Tibial artery (tissue), 4 donors: ENCODE data around the gene LOXL3.
"Not testable (repeated sequence)": the region's sequence is repeated elsewhere in the genome, so short reads cannot be mapped to it uniquely, and the experiment has no call there.

ENCODE experiments used
- DNase-seq, 2 donors: peaks; one replicate each; pipeline ENCODE4 v3.0.0-alpha.2; 2019
- H3K27ac ChIP-seq, 2 donors: fragments of 200-600 bp; sonication (generic) in 1 of 2; 1 replicate in 1 of 2; 2 replicates in 1 of 2; pipeline ENCODE4 v1.5.1; 2018 to 2019; ENCODE audit warnings: mild to moderate bottlenecking in 1 of 2
- H3K27me3 ChIP-seq, 2 donors: fragments of 200-600 bp; sonication (generic) in 1 of 2; one replicate each; pipeline versions ENCODE4 v1.5.1 to v1.6.0; 2016 to 2019
- H3K36me3 ChIP-seq, 3 donors: fragments of 200-600 bp; sonication (generic) in 2 of 3; one replicate each; pipeline ENCODE4 v1.5.1; 2016 to 2019; ENCODE audit warnings: mild to moderate bottlenecking in 2 of 3
- H3K4me1 ChIP-seq, 4 donors: fragments of 200-600 bp; sonication (generic) in 2 of 4; 1 replicate in 3 of 4; 2 replicates in 1 of 4; pipeline ENCODE4 v1.5.1; 2016 to 2019
- H3K4me3 ChIP-seq, 2 donors: fragments of 200-600 bp; sonication (generic) in 1 of 2; 1 replicate in 1 of 2; 2 replicates in 1 of 2; pipeline ENCODE4 v1.5.1; 2018 to 2019; ENCODE audit warnings: mild to moderate bottlenecking in 2 of 2
- H3K9me3 ChIP-seq, 3 donors: fragments of 200-600 bp; sonication (generic) in 1 of 3; one replicate each; pipeline ENCODE4 v1.5.1; 2016 to 2019
- intact Hi-C: fragments of 100-400 bp; cut with DNase I; formaldehyde crosslinking; loops from one replicate; pipeline ENCODE4 v1.15.0; 2023; ENCODE audit warnings: low total_unique reads
- TF ChIP-seq, protein P1 (sequence below), 2 experiments: fragments of 200-600 bp in 1 of 2; fragments of 450-650 bp in 1 of 2; IDR thresholded peaks; one replicate each; pipeline ENCODE4 v1.5.1; 2017 to 2019; ENCODE audit warnings: antibody characterized with exemption in 2 of 2, mild to moderate bottlenecking in 1 of 2, moderate library complexity in 1 of 2

LOXL3 gene

DNA sequence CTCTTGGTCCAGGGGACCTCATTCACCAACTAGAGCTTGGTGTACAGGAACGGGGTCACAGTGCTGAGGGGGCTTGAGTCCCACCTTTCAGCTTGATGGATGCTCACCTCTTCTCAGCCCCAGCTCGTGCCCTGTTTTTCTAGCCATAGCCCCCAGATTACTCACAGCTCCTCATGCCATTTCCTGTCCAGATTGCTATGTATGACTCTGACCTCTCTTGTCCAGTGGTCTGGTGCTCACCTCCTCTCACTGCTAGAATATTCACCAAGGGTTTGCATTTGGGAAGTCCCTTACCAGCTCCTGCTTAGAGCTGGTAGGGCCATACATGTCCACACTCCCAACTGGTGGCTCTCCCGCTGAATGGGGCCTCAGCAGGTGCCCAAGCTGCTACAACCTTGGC is 60.2 kb downstream of the LOXL3 start:
- no peaks in the 10 kb centered on the region for H3K9me3 ChIP-seq
- H3K27me3 ChIP-seq = peaks cover 0 to 19% of the 10 kb centered on the region in 2 donors
- peaks cover 0 to 13% (median 12%) of the 10 kb centered on the region in 4 donors for H3K4me1 ChIP-seq
- no peak overlapping the region for H3K4me3 ChIP-seq
- intact Hi-C loops = no loop called here
- peaks cover 32 to 57% (median 42%) of the 10 kb centered on the region in 3 donors for H3K36me3 ChIP-seq
- H3K27ac ChIP-seq = no peak overlapping the region
- DNase-seq = no peak
- TF ChIP-seq, protein P1, sequence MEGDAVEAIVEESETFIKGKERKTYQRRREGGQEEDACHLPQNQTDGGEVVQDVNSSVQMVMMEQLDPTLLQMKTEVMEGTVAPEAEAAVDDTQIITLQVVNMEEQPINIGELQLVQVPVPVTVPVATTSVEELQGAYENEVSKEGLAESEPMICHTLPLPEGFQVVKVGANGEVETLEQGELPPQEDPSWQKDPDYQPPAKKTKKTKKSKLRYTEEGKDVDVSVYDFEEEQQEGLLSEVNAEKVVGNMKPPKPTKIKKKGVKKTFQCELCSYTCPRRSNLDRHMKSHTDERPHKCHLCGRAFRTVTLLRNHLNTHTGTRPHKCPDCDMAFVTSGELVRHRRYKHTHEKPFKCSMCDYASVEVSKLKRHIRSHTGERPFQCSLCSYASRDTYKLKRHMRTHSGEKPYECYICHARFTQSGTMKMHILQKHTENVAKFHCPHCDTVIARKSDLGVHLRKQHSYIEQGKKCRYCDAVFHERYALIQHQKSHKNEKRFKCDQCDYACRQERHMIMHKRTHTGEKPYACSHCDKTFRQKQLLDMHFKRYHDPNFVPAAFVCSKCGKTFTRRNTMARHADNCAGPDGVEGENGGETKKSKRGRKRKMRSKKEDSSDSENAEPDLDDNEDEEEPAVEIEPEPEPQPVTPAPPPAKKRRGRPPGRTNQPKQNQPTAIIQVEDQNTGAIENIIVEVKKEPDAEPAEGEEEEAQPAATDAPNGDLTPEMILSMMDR (IDR thresholded peaks at IDR 0.05) = no peak

- no peaks in the 10 kb centered on the region for H3K9me3 ChIP-seq
- no peak overlapping the region for H3K4me3 ChIP-seq
- TF ChIP-seq, protein P1 (IDR thresholded peaks at IDR 0.05) = no peak
- H3K27me3 ChIP-seq = peaks cover 0 to 2% of the 10 kb centered on the region in 2 donors
- H3K27ac ChIP-seq = no peak overlapping the region
- intact Hi-C loops = no loop called here
- no peaks in the 10 kb centered on the region for H3K4me1 ChIP-seq
- H3K36me3 ChIP-seq = peaks cover 32 to 62% (median 44%) of the 10 kb centered on the region in 3 donors
- no peak for DNase-seq
Measured at GRCh38 chr2:74491648-74492544, 61.8 kb downstream of the LOXL3 start.

- no peaks in the 10 kb centered on the region for H3K4me1 ChIP-seq
- TF ChIP-seq, protein P1 (IDR thresholded peaks at IDR 0.05) = no peak
- no peaks in the 10 kb centered on the region for H3K9me3 ChIP-seq
- H3K4me3 ChIP-seq = no peak overlapping the region
- no peaks in the 10 kb centered on the region for H3K27me3 ChIP-seq
- no peak for DNase-seq
- H3K36me3 ChIP-seq = peaks cover 38 to 80% (median 58%) of the 10 kb centered on the region in 3 donors
- intact Hi-C loops = no loop called here
- no peak overlapping the region for H3K27ac ChIP-seq
Measured at GRCh38 chr2:74489906-74490305, 63.8 kb downstream of the LOXL3 start.

GRCh38 chr2:74488643-74489481 is 64.9 kb downstream of the LOXL3 start:
- TF ChIP-seq, protein P1 (IDR thresholded peaks at IDR 0.05) = no peak
- intact Hi-C loops = no loop called here
- Histone ChIP-seq H3K36me3 (peaks cover 38 to 73% (median 58%) of the 10 kb centered on the region in 3 donors), H3K4me1 (peaks cover 0 to 3% (median 1%) of the 10 kb centered on the region in 4 donors), H3K27ac (no peak overlapping the region), H3K27me3 (no peaks in the 10 kb centered on the region), H3K9me3 (no peaks in the 10 kb centered on the region), H3K4me3 (no peak overlapping the region)
- no peak for DNase-seq

DNA sequence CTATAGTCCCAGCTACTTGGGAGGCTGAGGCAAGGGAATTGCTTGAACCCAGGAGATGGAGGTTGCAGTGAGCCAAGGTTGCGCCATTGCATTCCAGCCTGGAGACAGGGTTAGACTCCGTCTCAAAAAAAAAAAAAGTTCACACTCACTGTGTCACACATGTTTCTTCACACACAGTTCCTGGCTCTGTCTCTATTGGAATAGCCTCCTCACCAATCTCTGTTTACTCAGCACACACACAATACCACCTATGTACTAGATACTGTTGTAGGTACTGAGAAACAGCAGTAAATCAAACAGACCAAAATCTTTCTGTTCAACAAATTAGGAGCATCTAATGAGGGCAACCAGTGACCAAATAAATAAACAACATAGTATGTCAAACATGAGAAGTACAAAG is 67.6 kb downstream of the LOXL3 start:
- peaks cover 0 to 21% (median 18%) of the 10 kb centered on the region in 4 donors for H3K4me1 ChIP-seq
- no peaks in the 10 kb centered on the region for H3K27me3 ChIP-seq
- TF ChIP-seq, protein P1 (IDR thresholded peaks at IDR 0.05) = no peak
- H3K4me3 ChIP-seq = no peak overlapping the region
- H3K27ac ChIP-seq = no peak overlapping the region
- intact Hi-C loops = no loop called here
- DNase-seq = no peak
- H3K9me3 ChIP-seq = no peaks in the 10 kb centered on the region
- H3K36me3 ChIP-seq = peaks cover 17 to 51% (median 31%) of the 10 kb centered on the region in 3 donors

GRCh38 chr2:74483675-74484164 is 70.0 kb downstream of the LOXL3 start:
- peak overlapping the region; percentile 84 to 86 for H3K4me3 ChIP-seq
- peaks cover 17 to 50% (median 18%) of the 10 kb centered on the region in 3 donors for H3K36me3 ChIP-seq
- intact Hi-C loops = loop anchor here (1.0 to 5.0 kb wide), 3 partner anchors 29 to 104 kb away; partner anchors contain the start of genes AUP1, DQX1, HTRA2 and INO80B
- H3K9me3 ChIP-seq, H3K27me3 ChIP-seq, DNase-seq: not testable (repeated sequence)
- peaks cover 0 to 35% (median 26%) of the 10 kb centered on the region in 4 donors for H3K4me1 ChIP-seq
- H3K27ac ChIP-seq = peak overlapping the region; percentile 83 to 95
